ENCODE measurements around the gene BNC1.

BNC1 gene

GRCh38 chr15:83275412-83275811 lies 9.1 kb downstream of the BNC1 start (continued):
- TF ChIP-seq POU6F1 (CRISPR knock-in tag; IDR thresholded peaks at IDR 0.05; ENCODE audit: borderline replicate concordance, low read depth), result no peak
- no peak for TF ChIP-seq ZFP30 (CRISPR knock-in tag; IDR thresholded peaks at IDR 0.05)
- TF ChIP-seq BACH2 (CRISPR knock-in tag; IDR thresholded peaks at IDR 0.05; ENCODE audit: borderline replicate concordance), result no peak
- TF ChIP-seq, protein P1, sequence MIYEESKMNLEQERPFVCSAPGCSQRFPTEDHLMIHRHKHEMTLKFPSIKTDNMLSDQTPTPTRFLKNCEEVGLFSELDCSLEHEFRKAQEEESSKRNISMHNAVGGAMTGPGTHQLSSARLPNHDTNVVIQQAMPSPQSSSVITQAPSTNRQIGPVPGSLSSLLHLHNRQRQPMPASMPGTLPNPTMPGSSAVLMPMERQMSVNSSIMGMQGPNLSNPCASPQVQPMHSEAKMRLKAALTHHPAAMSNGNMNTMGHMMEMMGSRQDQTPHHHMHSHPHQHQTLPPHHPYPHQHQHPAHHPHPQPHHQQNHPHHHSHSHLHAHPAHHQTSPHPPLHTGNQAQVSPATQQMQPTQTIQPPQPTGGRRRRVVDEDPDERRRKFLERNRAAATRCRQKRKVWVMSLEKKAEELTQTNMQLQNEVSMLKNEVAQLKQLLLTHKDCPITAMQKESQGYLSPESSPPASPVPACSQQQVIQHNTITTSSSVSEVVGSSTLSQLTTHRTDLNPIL (CRISPR knock-in tag; IDR thresholded peaks at IDR 0.05; ENCODE audit: low read depth), result no peak

- no peak for TF ChIP-seq ARNTL (CRISPR knock-in tag; IDR thresholded peaks at IDR 0.05; ENCODE audit: borderline replicate concordance, low read depth)
- no peak for TF ChIP-seq RARB (CRISPR knock-in tag; IDR thresholded peaks at IDR 0.05)
- TF ChIP-seq, protein P2, sequence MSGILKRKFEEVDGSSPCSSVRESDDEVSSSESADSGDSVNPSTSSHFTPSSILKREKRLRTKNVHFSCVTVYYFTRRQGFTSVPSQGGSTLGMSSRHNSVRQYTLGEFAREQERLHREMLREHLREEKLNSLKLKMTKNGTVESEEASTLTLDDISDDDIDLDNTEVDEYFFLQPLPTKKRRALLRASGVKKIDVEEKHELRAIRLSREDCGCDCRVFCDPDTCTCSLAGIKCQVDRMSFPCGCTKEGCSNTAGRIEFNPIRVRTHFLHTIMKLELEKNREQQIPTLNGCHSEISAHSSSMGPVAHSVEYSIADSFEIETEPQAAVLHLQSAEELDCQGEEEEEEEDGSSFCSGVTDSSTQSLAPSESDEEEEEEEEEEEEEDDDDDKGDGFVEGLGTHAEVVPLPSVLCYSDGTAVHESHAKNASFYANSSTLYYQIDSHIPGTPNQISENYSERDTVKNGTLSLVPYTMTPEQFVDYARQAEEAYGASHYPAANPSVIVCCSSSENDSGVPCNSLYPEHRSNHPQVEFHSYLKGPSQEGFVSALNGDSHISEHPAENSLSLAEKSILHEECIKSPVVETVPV (CRISPR knock-in tag; IDR thresholded peaks at IDR 0.05), result no peak
- TF ChIP-seq ZNF565 (CRISPR knock-in tag; conservative IDR thresholded peaks at IDR 0.05; ENCODE audit: low read depth), result no peak
- TF ChIP-seq SNAI2 (CRISPR knock-in tag; IDR thresholded peaks at IDR 0.05), result no peak
- TF ChIP-seq ZC3H10 (CRISPR knock-in tag; IDR thresholded peaks at IDR 0.05), result no peak
- no peak for TF ChIP-seq PPARA (CRISPR knock-in tag; IDR thresholded peaks at IDR 0.05; ENCODE audit: borderline replicate concordance)
- TF ChIP-seq, protein P1 (CRISPR knock-in tag; IDR thresholded peaks at IDR 0.05; ENCODE audit: low read depth), result no peak
- TF ChIP-seq TOX (CRISPR knock-in tag; IDR thresholded peaks at IDR 0.05; ENCODE audit: borderline replicate concordance), result no peak
- no peak for TF ChIP-seq OSR1 (CRISPR knock-in tag; IDR thresholded peaks at IDR 0.05)
- no peak for TF ChIP-seq CSDC2 (CRISPR knock-in tag; IDR thresholded peaks at IDR 0.05)
- TF ChIP-seq ZNF70 (CRISPR knock-in tag; IDR thresholded peaks at IDR 0.05), result no peak
- TF ChIP-seq TCF4 (CRISPR knock-in tag; IDR thresholded peaks at IDR 0.05; ENCODE audit: borderline replicate concordance), result no peak
- TF ChIP-seq TSHZ2 (CRISPR knock-in tag; IDR thresholded peaks at IDR 0.05), result no peak
- no peak for TF ChIP-seq ZNF8 (CRISPR knock-in tag; IDR thresholded peaks at IDR 0.05)
- ATAC-seq, result no peak
These were observed 14.3 kb downstream of the BNC1 start for GRCh38 chr15:83270176-83270575.

- no peak for TF ChIP-seq TSHZ2 (CRISPR knock-in tag; IDR thresholded peaks at IDR 0.05)
- no peak for TF ChIP-seq ZNF565 (CRISPR knock-in tag; conservative IDR thresholded peaks at IDR 0.05; ENCODE audit: low read depth)
- no peak for ATAC-seq
These were observed 16.3 kb downstream of the BNC1 start for GRCh38 chr15:83268147-83268546.

Measured in SK-N-SH treated with all-trans-retinoic acid at 6 μM for 48 hours (cell line).